Stimulated activated CD8-positive, alpha-beta memory T cell treated with anti-CD3 and anti-CD28 coated beads, Interleukin-7, amount 100 ng/mL, for 24 hours (primary cell): Measurements from ENCODE around the gene ANXA7.

Experiments used
- DNase-seq: peaks from one replicate; pipeline ENCODE4 v3.0.0-alpha.2; 2020; ENCODE audit warnings: low read depth

The ANXA7 gene

GRCh38 chr10:73413528-73414229 lies at the start of gene ANXA7:
ANXA7 (minus strand) TSS chr10:73414058; CDS start chr10:73400856, 13,202 bp downstream.
- DNase-seq, result peak; percentile 93

GRCh38 chr10:73460897-73461296 lies 47.0 kb upstream of the ANXA7 start:
- DNase-seq, result no peak

- DNase-seq, result no peak
Observed at GRCh38 chr10:73459683-73460314, 45.9 kb upstream of the ANXA7 start.

GRCh38 chr10:73456187-73456890 lies 42.5 kb upstream of the ANXA7 start:
- no peak for DNase-seq

- no peak for DNase-seq
Observed at GRCh38 chr10:73449113-73449512, 35.3 kb upstream of the ANXA7 start.

GRCh38 chr10:73448384-73448783 lies 34.5 kb upstream of the ANXA7 start:
- no peak for DNase-seq

- DNase-seq, result no peak
Observed at GRCh38 chr10:73446926-73447325, 33.1 kb upstream of the ANXA7 start.

- DNase-seq, result no peak
Observed at GRCh38 chr10:73444457-73444856, 30.6 kb upstream of the ANXA7 start.

- no peak for DNase-seq
Observed at GRCh38 chr10:73439605-73440312, 25.9 kb upstream of the ANXA7 start.

- no peak for DNase-seq
Observed at GRCh38 chr10:73439055-73439454, 25.2 kb upstream of the ANXA7 start.

GRCh38 chr10:73433538-73433867 lies 19.6 kb upstream of the ANXA7 start, which contains the start of gene MSS51:
MSS51 (minus strand) TSS chr10:73433561; CDS start chr10:73428284, 5,277 bp downstream.
- DNase-seq, result no peak

GRCh38 chr10:73432646-73433537 lies 19.0 kb upstream of the ANXA7 start:
- DNase-seq, result no peak

- no peak for DNase-seq
Observed at GRCh38 chr10:73426318-73426717, 12.5 kb upstream of the ANXA7 start.

GRCh38 chr10:73424478-73424877 lies 10.6 kb upstream of the ANXA7 start:
- DNase-seq, result no peak

- DNase-seq, result no peak
Observed at GRCh38 chr10:73423309-73423708, 9.5 kb upstream of the ANXA7 start.

GRCh38 chr10:73416571-73416970 lies 2.7 kb upstream of the ANXA7 start:
- DNase-seq, result no peak

- DNase-seq, result no peak
Observed at GRCh38 chr10:73414230-73414945, 530 bp upstream of the ANXA7 start.

GRCh38 chr10:73413108-73413527 lies 740 bp downstream of the ANXA7 start:
- DNase-seq, result peak; percentile 10

GRCh38 chr10:73410897-73411296 lies 3.0 kb downstream of the ANXA7 start:
- no peak for DNase-seq

- no peak for DNase-seq
Observed at GRCh38 chr10:73408978-73409521, 4.8 kb downstream of the ANXA7 start.

- DNase-seq, result no peak
Observed at GRCh38 chr10:73408061-73408460, 5.8 kb downstream of the ANXA7 start.
